GM10266 (cell line): ENCODE data around the gene KCNH3.

Source experiments
- DNase-seq: peaks from one replicate; pipeline ENCODE4 v3.0.0; 2012; ENCODE audit errors: extremely low spot score
- TF ChIP-seq, protein P1 (sequence below): IDR thresholded peaks from 2 replicates; pipeline ENCODE4 v1.5.1; 2012; ENCODE audit warnings: mild to moderate bottlenecking, low read depth; ENCODE audit not compliant: control insufficient read depth, insufficient read depth; ENCODE audit errors: missing control alignments

KCNH3 gene

GRCh38 chr12:49548481-49548821 is 9.6 kb downstream of the KCNH3 start:
- TF ChIP-seq, protein P1, sequence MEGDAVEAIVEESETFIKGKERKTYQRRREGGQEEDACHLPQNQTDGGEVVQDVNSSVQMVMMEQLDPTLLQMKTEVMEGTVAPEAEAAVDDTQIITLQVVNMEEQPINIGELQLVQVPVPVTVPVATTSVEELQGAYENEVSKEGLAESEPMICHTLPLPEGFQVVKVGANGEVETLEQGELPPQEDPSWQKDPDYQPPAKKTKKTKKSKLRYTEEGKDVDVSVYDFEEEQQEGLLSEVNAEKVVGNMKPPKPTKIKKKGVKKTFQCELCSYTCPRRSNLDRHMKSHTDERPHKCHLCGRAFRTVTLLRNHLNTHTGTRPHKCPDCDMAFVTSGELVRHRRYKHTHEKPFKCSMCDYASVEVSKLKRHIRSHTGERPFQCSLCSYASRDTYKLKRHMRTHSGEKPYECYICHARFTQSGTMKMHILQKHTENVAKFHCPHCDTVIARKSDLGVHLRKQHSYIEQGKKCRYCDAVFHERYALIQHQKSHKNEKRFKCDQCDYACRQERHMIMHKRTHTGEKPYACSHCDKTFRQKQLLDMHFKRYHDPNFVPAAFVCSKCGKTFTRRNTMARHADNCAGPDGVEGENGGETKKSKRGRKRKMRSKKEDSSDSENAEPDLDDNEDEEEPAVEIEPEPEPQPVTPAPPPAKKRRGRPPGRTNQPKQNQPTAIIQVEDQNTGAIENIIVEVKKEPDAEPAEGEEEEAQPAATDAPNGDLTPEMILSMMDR = no peak
- DNase-seq = no peak

- peak; percentile 44 for DNase-seq
- TF ChIP-seq, protein P1 = peak; percentile 52
Measured at GRCh38 chr12:49548822-49549648, 10.2 kb downstream of the KCNH3 start.

- DNase-seq = no peak
- TF ChIP-seq, protein P1 = no peak
Measured at GRCh38 chr12:49549735-49550692, 11.2 kb downstream of the KCNH3 start.

- DNase-seq = no peak
- TF ChIP-seq, protein P1 = no peak
Measured at GRCh38 chr12:49550693-49551252, 11.9 kb downstream of the KCNH3 start.

DNA sequence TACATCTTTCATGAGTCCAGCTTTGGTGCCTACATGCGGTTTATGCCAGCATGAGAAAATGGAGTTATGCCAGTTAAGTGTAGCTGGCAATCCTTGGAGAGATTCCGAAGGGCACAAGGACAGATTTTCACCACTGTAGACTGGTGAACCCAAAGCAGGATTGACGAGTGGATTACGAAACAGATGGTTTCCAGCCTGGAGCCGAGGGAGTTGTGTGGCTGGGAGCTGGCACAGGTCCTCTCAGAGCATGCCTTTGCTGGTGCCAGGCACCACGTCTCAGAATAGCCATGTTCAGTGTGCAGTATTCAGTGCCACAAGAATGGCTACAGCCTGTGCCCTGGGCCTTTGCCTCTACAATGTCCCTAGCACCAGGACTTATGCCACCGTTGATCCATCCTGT is 13.2 kb downstream of the KCNH3 start:
- TF ChIP-seq, protein P1 = no peak

DNA sequence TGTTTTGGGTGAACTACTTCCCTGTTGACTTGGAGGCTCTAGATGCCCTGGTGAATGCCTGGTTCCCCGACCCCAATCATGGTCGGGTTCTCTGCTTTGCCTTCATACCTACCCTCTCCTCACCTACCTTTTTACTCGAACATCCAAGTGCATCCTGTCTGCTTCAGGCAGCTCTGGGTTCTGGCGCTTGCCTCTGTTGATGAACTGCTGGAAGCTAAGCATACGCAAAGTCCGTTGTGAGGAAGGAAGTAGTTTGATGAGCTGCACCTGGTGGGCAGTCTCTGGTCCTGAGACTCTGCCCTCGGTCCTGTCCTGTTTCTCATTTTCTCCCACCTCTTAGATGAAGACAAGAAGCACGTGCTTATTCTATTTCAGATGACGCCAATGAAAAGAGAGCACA is 13.6 kb downstream of the KCNH3 start:
- TF ChIP-seq, protein P1 = no peak
- DNase-seq = no peak

More for the DNA sequence above, 13.2 kb downstream of the KCNH3 start:
- DNase-seq = no peak
